Mesenchymal stem cell (in vitro differentiated cells and primary cell): ENCODE measurements around the gene DSTN.

Source experiments
- DNase-seq: peaks from one replicate; pipeline ENCODE4 v3.0.0-alpha.2; 2013
- H2AFZ ChIP-seq: one replicate; pipeline ENCODE4 v1.6.1; 2013; ENCODE audit warnings: low read depth, mild to moderate bottlenecking, control low read depth, inconsistent platforms, low read length, moderate library complexity
- H2AK5ac ChIP-seq: 2 replicates; pipeline ENCODE4 v1.6.1; 2013; ENCODE audit warnings: low read length, moderate library complexity, mild to moderate bottlenecking, inconsistent platforms; ENCODE audit not compliant: severe bottlenecking
- H2BK120ac ChIP-seq: one replicate; pipeline ENCODE4 v1.6.1; 2013; ENCODE audit warnings: low read depth, mild to moderate bottlenecking, inconsistent platforms, low read length, moderate library complexity
- H2BK12ac ChIP-seq, 2 experiments: one replicate each; pipeline ENCODE4 v1.6.1; 2013; ENCODE audit warnings: inconsistent platforms in 2 of 2, low read length in 2 of 2, mild to moderate bottlenecking in 2 of 2, moderate library complexity in 2 of 2, control low read depth in 1 of 2
- H2BK15ac ChIP-seq: one replicate; pipeline ENCODE4 v1.6.1; 2013; ENCODE audit warnings: mild to moderate bottlenecking, low read depth, inconsistent platforms; ENCODE audit not compliant: poor library complexity, severe bottlenecking
- H2BK5ac ChIP-seq: 2 replicates; pipeline ENCODE4 v1.6.1; 2013; ENCODE audit warnings: low read depth, mild to moderate bottlenecking, low read length, control low read depth, inconsistent platforms; ENCODE audit not compliant: poor library complexity, severe bottlenecking
- H3K14ac ChIP-seq, 2 experiments: one replicate each; pipeline ENCODE4 v1.6.1; 2013; ENCODE audit warnings: inconsistent platforms in 2 of 2, low read length in 2 of 2, control low read depth in 1 of 2, mild to moderate bottlenecking in 1 of 2, moderate library complexity in 1 of 2
- H3K18ac ChIP-seq, 2 experiments: one replicate each; pipeline ENCODE4 v1.6.1; 2013; ENCODE audit warnings: inconsistent platforms in 2 of 2, low read length in 2 of 2, control low read depth in 1 of 2, low read depth in 1 of 2, mild to moderate bottlenecking in 1 of 2
- H3K23ac ChIP-seq, 2 experiments: one replicate each; pipeline ENCODE4 v1.6.1; 2013; ENCODE audit warnings: inconsistent platforms in 2 of 2, low read length in 2 of 2, mild to moderate bottlenecking in 2 of 2, moderate library complexity in 2 of 2, control low read depth in 1 of 2
- H3K27ac ChIP-seq: 2 replicates; pipeline ENCODE4 v1.5.1; 2013; ENCODE audit warnings: mild to moderate bottlenecking, moderate library complexity, low read length, control low read depth, inconsistent platforms; ENCODE audit not compliant: poor library complexity, severe bottlenecking
- H3K27me3 ChIP-seq, 2 experiments: 2 replicates each; pipeline versions ENCODE4 v1.6.1 to v1.7.0; 2013; ENCODE audit warnings: low read length in 2 of 2, mild to moderate bottlenecking in 2 of 2, moderate library complexity in 2 of 2, control low read depth in 1 of 2, inconsistent platforms in 1 of 2; ENCODE audit not compliant: control insufficient read depth in 1 of 2, insufficient read depth in 1 of 2
- H3K36me3 ChIP-seq, 2 experiments: 2 replicates each; pipeline versions ENCODE4 v1.6.1 to v1.7.0; 2013; ENCODE audit warnings: low read length in 2 of 2, control low read depth in 1 of 2, inconsistent platforms in 1 of 2, low read depth in 1 of 2, mild to moderate bottlenecking in 1 of 2; ENCODE audit not compliant: insufficient read depth in 2 of 2, control insufficient read depth in 1 of 2
- H3K4ac ChIP-seq, 2 experiments: one replicate each; pipeline ENCODE4 v1.6.1; 2013; ENCODE audit warnings: inconsistent platforms in 2 of 2, low read length in 2 of 2, mild to moderate bottlenecking in 2 of 2, moderate library complexity in 2 of 2, control low read depth in 1 of 2, low read depth in 1 of 2
- H3K4me1 ChIP-seq: 2 replicates; pipeline ENCODE4 v1.6.1; 2013; ENCODE audit warnings: low read depth, low read length, control low read depth; ENCODE audit not compliant: control insufficient read depth, insufficient read depth
- H3K4me2 ChIP-seq: 2 replicates; pipeline ENCODE4 v1.6.1; 2013; ENCODE audit warnings: low read length, mild to moderate bottlenecking, inconsistent platforms; ENCODE audit not compliant: poor library complexity, severe bottlenecking
- H3K4me3 ChIP-seq, 2 experiments: 2 replicates each; pipeline versions ENCODE4 v1.5.1 to v1.7.0; 2013; ENCODE audit warnings: low read length in 2 of 2, mild to moderate bottlenecking in 2 of 2, control low read depth in 1 of 2, low read depth in 1 of 2; ENCODE audit not compliant: insufficient read depth in 1 of 2
- H3K79me1 ChIP-seq: replicated peaks from 2 replicates; pipeline ENCODE4 v1.6.1; 2013; ENCODE audit warnings: mild to moderate bottlenecking, control low read depth, low read length, inconsistent platforms; ENCODE audit not compliant: poor library complexity, severe bottlenecking
- H3K9ac ChIP-seq: 2 replicates; pipeline ENCODE4 v1.7.0; 2013; ENCODE audit warnings: mild to moderate bottlenecking, low read length, moderate library complexity
- H3K9me3 ChIP-seq: 2 replicates; pipeline ENCODE4 v1.7.0; 2013; ENCODE audit warnings: mild to moderate bottlenecking, low read length; ENCODE audit not compliant: control insufficient read depth
- H4K8ac ChIP-seq: one replicate; pipeline ENCODE4 v1.6.1; 2013; ENCODE audit warnings: inconsistent platforms, mild to moderate bottlenecking, low read length, moderate library complexity
- H4K91ac ChIP-seq: one replicate; pipeline ENCODE4 v1.6.1; 2013; ENCODE audit warnings: mild to moderate bottlenecking, low read length, inconsistent platforms
- WGBS: methylation state at CpG from one replicate; pipeline ENCODE4 v1.1.7; 2013; ENCODE audit warnings: mixed read lengths; 5-methylcytosine and 5-hydroxymethylcytosine counted together

The DSTN gene

DNA sequence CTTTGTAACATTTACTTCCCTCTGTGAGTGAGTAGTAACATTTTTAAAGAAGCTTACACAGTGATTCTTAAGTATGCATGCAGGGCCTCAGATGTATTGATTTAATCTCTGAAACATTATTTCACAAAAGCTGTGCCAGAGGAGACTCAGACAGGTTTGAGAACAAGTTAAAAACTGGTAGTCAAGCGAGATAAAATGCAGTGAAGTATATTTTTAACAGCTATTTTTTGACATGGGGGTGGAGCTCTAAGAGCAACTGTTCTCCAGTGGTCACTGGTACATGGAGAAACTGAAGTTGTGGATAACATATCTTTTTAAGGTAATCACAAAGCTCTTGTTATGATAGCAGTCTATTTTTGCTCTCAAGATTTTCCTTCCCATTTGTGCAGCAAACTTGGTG is 20.4 kb downstream of the DSTN start:
- no peak overlapping the region for H3K4ac ChIP-seq
- 85% methylated on average over 1 of the region's 1 CpG for WGBS
- H2BK12ac ChIP-seq = no peak overlapping the region
- no peak overlapping the region for H3K27ac ChIP-seq
- no peak overlapping the region for H2AFZ ChIP-seq
- no peak overlapping the region for H2BK5ac ChIP-seq
- no peak for DNase-seq
- H3K4me3 ChIP-seq = no peak overlapping the region
- no peak overlapping the region for H3K4me2 ChIP-seq
- H3K23ac ChIP-seq = no peak overlapping the region
- H3K79me1 ChIP-seq = peaks cover 2% of the 10 kb centered on the region
- H2BK15ac ChIP-seq = no peak overlapping the region
- no peaks in the 10 kb centered on the region for H3K27me3 ChIP-seq
- H2BK120ac ChIP-seq = no peak overlapping the region
- H3K14ac ChIP-seq = no peak overlapping the region
- no peaks in the 10 kb centered on the region for H3K9me3 ChIP-seq
- no peak overlapping the region for H4K8ac ChIP-seq
- peaks cover 4% of the 10 kb centered on the region for H3K4me1 ChIP-seq
- H2AK5ac ChIP-seq = no peak overlapping the region
- H3K9ac ChIP-seq = peak overlapping the region; percentile 10
- peaks cover 3 to 20% of the 10 kb centered on the region in 2 experiments for H3K36me3 ChIP-seq
- no peak overlapping the region for H4K91ac ChIP-seq
- H3K18ac ChIP-seq = no peak overlapping the region

- Histone ChIP-seq H3K9ac (no peak overlapping the region), H3K4ac (no peak overlapping the region), H3K14ac (no peak overlapping the region), H4K8ac (no peak overlapping the region), H3K23ac (no peak overlapping the region), H3K27ac (no peak overlapping the region), H3K4me3 (no peak overlapping the region), H2BK5ac (no peak overlapping the region), H2AK5ac (no peak overlapping the region), H2BK120ac (no peak overlapping the region), H2AFZ (no peak overlapping the region), H3K9me3 (no peaks in the 10 kb centered on the region), H3K18ac (no peak overlapping the region), H3K4me1 (peaks cover 3% of the 10 kb centered on the region), H3K36me3 (peaks cover 3 to 21% of the 10 kb centered on the region in 2 experiments), H3K79me1 (peaks cover 4% of the 10 kb centered on the region), H2BK15ac (no peak overlapping the region), H3K27me3 (no peaks in the 10 kb centered on the region), H2BK12ac (no peak overlapping the region), H3K4me2 (no peak overlapping the region), H4K91ac (no peak overlapping the region)
- no peak for DNase-seq
- 100% methylated on average over 2 of the region's 4 CpGs for WGBS
Measured at GRCh38 chr20:17593902-17594301, 24.0 kb downstream of the DSTN start.

- peaks cover 2% of the 10 kb centered on the region for H3K4me1 ChIP-seq
- no peaks in the 10 kb centered on the region for H3K9me3 ChIP-seq
- DNase-seq = peak; percentile 77
- H4K91ac ChIP-seq = no peak overlapping the region
- H4K8ac ChIP-seq = no peak overlapping the region
- H2BK5ac ChIP-seq = no peak overlapping the region
- no peak overlapping the region for H3K4me2 ChIP-seq
- H3K14ac ChIP-seq = no peak overlapping the region
- no peak overlapping the region for H2BK120ac ChIP-seq
- no peak overlapping the region for H2AK5ac ChIP-seq
- no peak overlapping the region for H2BK15ac ChIP-seq
- no peak overlapping the region for H3K4ac ChIP-seq
- no peak overlapping the region for H3K9ac ChIP-seq
- H2BK12ac ChIP-seq = no peak overlapping the region
- no peaks in the 10 kb centered on the region for H3K27me3 ChIP-seq
- H3K27ac ChIP-seq = no peak overlapping the region
- no peak overlapping the region for H3K4me3 ChIP-seq
- no peak overlapping the region for H3K23ac ChIP-seq
- H3K36me3 ChIP-seq = peaks cover 9 to 27% of the 10 kb centered on the region in 2 experiments
- H3K79me1 ChIP-seq = peaks cover 4% of the 10 kb centered on the region
- H2AFZ ChIP-seq = no peak overlapping the region
- no peak overlapping the region for H3K18ac ChIP-seq
Measured at GRCh38 chr20:17594443-17594842, 24.6 kb downstream of the DSTN start.

DNA sequence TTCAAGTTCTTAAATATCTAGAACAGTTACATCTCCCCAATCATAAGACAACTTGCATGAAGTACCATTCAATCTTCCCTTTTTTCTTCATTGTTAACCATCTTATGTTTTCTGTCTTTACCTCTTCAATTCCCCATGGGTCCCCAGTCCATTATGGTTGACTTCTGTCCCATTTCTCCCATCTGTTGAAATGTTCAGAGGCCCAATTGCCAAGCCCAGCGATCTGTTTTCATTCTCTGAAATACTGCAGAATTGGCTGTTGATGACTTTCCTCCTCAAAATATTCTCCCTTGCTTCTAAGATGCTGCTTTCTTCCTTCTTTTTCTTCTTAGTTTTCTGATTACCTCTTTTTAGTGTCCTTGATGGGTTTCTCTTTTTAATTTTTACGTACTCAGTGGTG is 26.0 kb downstream of the DSTN start:
- H3K36me3 ChIP-seq = peaks cover 10 to 32% of the 10 kb centered on the region in 2 experiments
- no peak overlapping the region for H2AK5ac ChIP-seq
- H3K23ac ChIP-seq = no peak overlapping the region
- H2BK12ac ChIP-seq = no peak overlapping the region
- no peak overlapping the region for H2BK5ac ChIP-seq
- H3K4me1 ChIP-seq = peaks cover 2% of the 10 kb centered on the region
- H3K14ac ChIP-seq = no peak overlapping the region
- no peaks in the 10 kb centered on the region for H3K9me3 ChIP-seq
- 100% methylated on average over 2 of the region's 2 CpGs for WGBS
- H3K27me3 ChIP-seq = no peaks in the 10 kb centered on the region
- H2BK120ac ChIP-seq = no peak overlapping the region
- H3K4me3 ChIP-seq = no peak overlapping the region
- H3K4me2 ChIP-seq = no peak overlapping the region
- H3K79me1 ChIP-seq = peaks cover 4% of the 10 kb centered on the region
- no peak overlapping the region for H4K8ac ChIP-seq
- no peak overlapping the region for H4K91ac ChIP-seq
- H2BK15ac ChIP-seq = no peak overlapping the region
- H2AFZ ChIP-seq = no peak overlapping the region
- H3K18ac ChIP-seq = no peak overlapping the region
- no peak overlapping the region for H3K4ac ChIP-seq
- H3K27ac ChIP-seq = no peak overlapping the region
- DNase-seq = no peak
- no peak overlapping the region for H3K9ac ChIP-seq
